Measurements from ENCODE around the gene GFOD1. TPM values are rescaled to one million over a fixed set of nuclear protein-coding genes. Genes with fewer than 3 reads are reported as not detected.

Gene GFOD1
- total RNA-seq, 1 experiment from 2014 or later, result 8.8 TPM

- H3K27ac ChIP-seq (ENCODE audit: low read depth, low read length, poor library complexity, severe bottlenecking), result no peak overlapping the region
- ChIA-PET POLR2A (ENCODE audit: low non-redundant PET) (no interaction called here), CTCF (no interaction called here)
- no peak overlapping the region for H3K4me3 ChIP-seq (ENCODE audit: low read depth, low read length, poor library complexity, severe bottlenecking)
- H3K4me1 ChIP-seq (ENCODE audit: insufficient read depth, low read length, poor library complexity, severe bottlenecking), result peaks cover 6% of the 10 kb centered on the region
- no peak for TF ChIP-seq CTCF (conservative IDR thresholded peaks at IDR 0.05; ENCODE audit: low read depth, low read length)
- TF ChIP-seq EZH2 (IDR thresholded peaks at IDR 0.05; ENCODE audit: borderline replicate concordance, low read depth, low read length, poor library complexity, severe bottlenecking), result no peak
- no peak for DNase-seq (ENCODE audit: low spot score)
- no peaks in the 10 kb centered on the region for H3K9me3 ChIP-seq (ENCODE audit: low read depth, low read length, poor library complexity, severe bottlenecking)
- H3K27me3 ChIP-seq (replicated peaks; ENCODE audit: insufficient read depth, low read depth, low read length, poor library complexity), result no peaks in the 10 kb centered on the region
- intact Hi-C loops (cut with micrococcal nuclease; ENCODE audit: unreplicated experiment), result no loop called here
- no TSS peak for BruUV-seq (replicated peaks)
- H3K36me3 ChIP-seq (ENCODE audit: insufficient read depth, low read length, poor library complexity, severe bottlenecking), result no peaks in the 10 kb centered on the region
These were observed 72.1 kb downstream of the GFOD1 start for GRCh38 chr6:13415283-13415682.

- no peak for DNase-seq (ENCODE audit: low spot score)
- no peak for TF ChIP-seq CTCF (conservative IDR thresholded peaks at IDR 0.05; ENCODE audit: low read depth, low read length)
- no peak for TF ChIP-seq EZH2 (IDR thresholded peaks at IDR 0.05; ENCODE audit: borderline replicate concordance, low read depth, low read length, poor library complexity, severe bottlenecking)
- Histone ChIP-seq H3K4me3 (ENCODE audit: low read depth, low read length, poor library complexity, severe bottlenecking) (no peak overlapping the region), H3K27me3 (replicated peaks; ENCODE audit: insufficient read depth, low read depth, low read length, poor library complexity) (no peaks in the 10 kb centered on the region), H3K27ac (ENCODE audit: low read depth, low read length, poor library complexity, severe bottlenecking) (no peak overlapping the region), H3K9me3 (ENCODE audit: low read depth, low read length, poor library complexity, severe bottlenecking) (no peaks in the 10 kb centered on the region), H3K4me1 (ENCODE audit: insufficient read depth, low read length, poor library complexity, severe bottlenecking) (peaks cover 3% of the 10 kb centered on the region), H3K36me3 (ENCODE audit: insufficient read depth, low read length, poor library complexity, severe bottlenecking) (no peaks in the 10 kb centered on the region)
- ChIA-PET CTCF (no interaction called here), POLR2A (ENCODE audit: low non-redundant PET) (no interaction called here)
- BruUV-seq (replicated peaks), result no TSS peak
- intact Hi-C loops (cut with micrococcal nuclease; ENCODE audit: unreplicated experiment), result no loop called here
These were observed 73.4 kb downstream of the GFOD1 start for GRCh38 chr6:13413900-13414555.

- ChIA-PET POLR2A (ENCODE audit: low non-redundant PET) (no interaction called here), CTCF (no interaction called here)
- Histone ChIP-seq H3K9me3 (ENCODE audit: low read depth, low read length, poor library complexity, severe bottlenecking) (no peaks in the 10 kb centered on the region), H3K4me3 (ENCODE audit: low read depth, low read length, poor library complexity, severe bottlenecking) (no peak overlapping the region), H3K27me3 (replicated peaks; ENCODE audit: insufficient read depth, low read depth, low read length, poor library complexity) (no peaks in the 10 kb centered on the region), H3K4me1 (ENCODE audit: insufficient read depth, low read length, poor library complexity, severe bottlenecking) (no peaks in the 10 kb centered on the region), H3K36me3 (ENCODE audit: insufficient read depth, low read length, poor library complexity, severe bottlenecking) (no peaks in the 10 kb centered on the region), H3K27ac (ENCODE audit: low read depth, low read length, poor library complexity, severe bottlenecking) (no peak overlapping the region)
- TF ChIP-seq EZH2 (IDR thresholded peaks at IDR 0.05; ENCODE audit: borderline replicate concordance, low read depth, low read length, poor library complexity, severe bottlenecking), result no peak
- TF ChIP-seq CTCF (conservative IDR thresholded peaks at IDR 0.05; ENCODE audit: low read depth, low read length), result no peak
- no peak for DNase-seq (ENCODE audit: low spot score)
- no TSS peak for BruUV-seq (replicated peaks)
- intact Hi-C loops (cut with micrococcal nuclease; ENCODE audit: unreplicated experiment), result no loop called here
These were observed 73.9 kb downstream of the GFOD1 start for GRCh38 chr6:13413466-13413862.
